Nephron progenitor cell (in vitro differentiated cells): ENCODE data around the gene CFAP299.
"Not testable (repeated sequence)": the region's sequence is repeated elsewhere in the genome, so short reads cannot be mapped to it uniquely, and the experiment has no call there.

Experiments
- DNase-seq: peaks from one replicate; pipeline ENCODE4 v3.0.0; 2021
- H3K27ac Mint-ChIP-seq: 2 replicates; pipeline ENCODE4 v1.8.0; 2021; ENCODE audit warnings: mild to moderate bottlenecking, moderate library complexity, mixed read lengths
- H3K27me3 Mint-ChIP-seq: 2 replicates; pipeline ENCODE4 v1.8.0; 2021; ENCODE audit warnings: mild to moderate bottlenecking, low read depth, mixed read lengths; ENCODE audit not compliant: poor library complexity
- H3K36me3 Mint-ChIP-seq: 2 replicates; pipeline ENCODE4 v1.8.0; 2021; ENCODE audit warnings: low read depth, mixed read lengths
- H3K4me1 Mint-ChIP-seq: 2 replicates; pipeline ENCODE4 v1.8.0; 2021; ENCODE audit warnings: mixed read lengths
- H3K4me3 Mint-ChIP-seq: 2 replicates; pipeline ENCODE4 v1.8.0; 2021; ENCODE audit warnings: mild to moderate bottlenecking, moderate library complexity, mixed read lengths
- H3K9me3 Mint-ChIP-seq: 2 replicates; pipeline ENCODE4 v1.8.0; 2021; ENCODE audit warnings: mild to moderate bottlenecking, moderate library complexity, mixed read lengths
- CTCF ChIP-seq: fragments of 200-600 bp; sonication (generic); IDR thresholded peaks from 2 replicates; pipeline ENCODE4 v1.5.0; 2021; ENCODE audit warnings: antibody characterized with exemption

The CFAP299 gene

GRCh38 chr4:80307774-80308465, 27.6 kb upstream of the CFAP299 start:
- no peaks in the 10 kb centered on the region for H3K4me1 Mint-ChIP-seq
- peaks cover 22% of the 10 kb centered on the region for H3K27me3 Mint-ChIP-seq
- H3K27ac Mint-ChIP-seq, result no peak overlapping the region
- peaks cover 6% of the 10 kb centered on the region for H3K9me3 Mint-ChIP-seq
- no peak for TF ChIP-seq CTCF
- no peak for DNase-seq
- H3K4me3 Mint-ChIP-seq, result no peak overlapping the region
- H3K36me3 Mint-ChIP-seq, result no peaks in the 10 kb centered on the region

- no peak for DNase-seq
- H3K4me3 Mint-ChIP-seq, result no peak overlapping the region
- no peaks in the 10 kb centered on the region for H3K4me1 Mint-ChIP-seq
- H3K36me3 Mint-ChIP-seq, result no peaks in the 10 kb centered on the region
- TF ChIP-seq CTCF, result no peak
- H3K27ac Mint-ChIP-seq, result no peak overlapping the region
- H3K27me3 Mint-ChIP-seq, result peaks cover 22% of the 10 kb centered on the region
- peaks cover 5% of the 10 kb centered on the region for H3K9me3 Mint-ChIP-seq
Observed at GRCh38 chr4:80308466-80308822, 27.1 kb upstream of the CFAP299 start.

GRCh38 chr4:80309294-80310004, 26.1 kb upstream of the CFAP299 start:
- H3K4me3 Mint-ChIP-seq, result no peak overlapping the region
- no peak for DNase-seq
- H3K27me3 Mint-ChIP-seq, result peaks cover 23% of the 10 kb centered on the region
- no peaks in the 10 kb centered on the region for H3K9me3 Mint-ChIP-seq
- no peak overlapping the region for H3K27ac Mint-ChIP-seq
- TF ChIP-seq CTCF, result no peak
- no peaks in the 10 kb centered on the region for H3K36me3 Mint-ChIP-seq
- H3K4me1 Mint-ChIP-seq, result no peaks in the 10 kb centered on the region

GRCh38 chr4:80311130-80311529, 24.4 kb upstream of the CFAP299 start:
- DNase-seq, result no peak
- H3K27me3 Mint-ChIP-seq, result peaks cover 33% of the 10 kb centered on the region
- H3K4me3 Mint-ChIP-seq, result no peak overlapping the region
- H3K4me1 Mint-ChIP-seq, result no peaks in the 10 kb centered on the region
- no peak overlapping the region for H3K27ac Mint-ChIP-seq
- no peak for TF ChIP-seq CTCF
- H3K9me3 Mint-ChIP-seq, result no peaks in the 10 kb centered on the region
- no peaks in the 10 kb centered on the region for H3K36me3 Mint-ChIP-seq

- TF ChIP-seq CTCF, result no peak
- Mint-ChIP-seq H3K9me3 (no peaks in the 10 kb centered on the region), H3K4me1 (no peaks in the 10 kb centered on the region), H3K27me3 (peaks cover 40% of the 10 kb centered on the region), H3K36me3 (no peaks in the 10 kb centered on the region), H3K27ac (no peak overlapping the region), H3K4me3 (no peak overlapping the region)
- DNase-seq, result no peak
Observed at GRCh38 chr4:80312124-80312523, 23.4 kb upstream of the CFAP299 start.

GRCh38 chr4:80313627-80314026, 21.9 kb upstream of the CFAP299 start:
- TF ChIP-seq CTCF, result no peak
- H3K9me3 Mint-ChIP-seq, result no peaks in the 10 kb centered on the region
- DNase-seq, result no peak
- H3K27ac Mint-ChIP-seq, result no peak overlapping the region
- H3K4me1 Mint-ChIP-seq, result no peaks in the 10 kb centered on the region
- peaks cover 44% of the 10 kb centered on the region for H3K27me3 Mint-ChIP-seq
- H3K4me3 Mint-ChIP-seq, result no peak overlapping the region
- H3K36me3 Mint-ChIP-seq, result no peaks in the 10 kb centered on the region

- H3K36me3 Mint-ChIP-seq, H3K27ac Mint-ChIP-seq, H3K4me3 Mint-ChIP-seq, DNase-seq, H3K4me1 Mint-ChIP-seq, H3K9me3 Mint-ChIP-seq: not testable (repeated sequence)
- H3K27me3 Mint-ChIP-seq, result peaks cover 54% of the 10 kb centered on the region
Observed at GRCh38 chr4:80315848-80316247, 19.7 kb upstream of the CFAP299 start.
